Upper lobe of left lung (tissue), 6 donors: ENCODE data around the gene SPTBN1. TPM values are rescaled to one million over a fixed set of nuclear protein-coding genes. Genes with fewer than 3 reads are reported as not detected.

Experiments
- ATAC-seq, 2 donors: fragments of 200-7000 bp; cut with Tn5 transposase; one replicate each; pipeline ENCODE4 v1.9.1; 2022; ENCODE audit warnings: mild to moderate bottlenecking in 2 of 2, moderate library complexity in 2 of 2; ENCODE audit not compliant: low FRiP score in 2 of 2
- DNase-seq, 2 donors: peaks; one replicate each; pipeline ENCODE4 v3.0.0-alpha.2; 2019 to 2020
- H3K27ac ChIP-seq, 4 donors: fragments of 200-600 bp; sonication (generic); one replicate each; pipeline ENCODE4 v1.5.1; 2016 to 2019
- H3K27me3 ChIP-seq, 4 donors: fragments of 200-600 bp; sonication (generic); one replicate each; pipeline ENCODE4 v1.5.1; 2017 to 2019
- H3K36me3 ChIP-seq, 4 donors: fragments of 200-600 bp; sonication (generic); one replicate each; pipeline ENCODE4 v1.5.1; 2016 to 2019
- H3K4me1 ChIP-seq, 4 donors: fragments of 200-600 bp; sonication (generic); one replicate each; pipeline ENCODE4 v1.5.1; 2018 to 2019
- H3K4me3 ChIP-seq, 4 donors: fragments of 200-600 bp; sonication (generic); one replicate each; pipeline ENCODE4 v1.5.1; 2017 to 2019; ENCODE audit warnings: mild to moderate bottlenecking in 2 of 4, moderate library complexity in 1 of 4
- H3K9me3 ChIP-seq, 4 donors: fragments of 200-600 bp; sonication (generic); one replicate each; pipeline ENCODE4 v1.5.1; 2018 to 2019
- EP300 ChIP-seq, 4 donors: sonication (generic); formaldehyde crosslinking; IDR thresholded peaks; one replicate each; pipeline ENCODE4 v1.5.1; 2017; ENCODE audit warnings: antibody characterized with exemption in 4 of 4, control low read depth in 2 of 4
- POLR2A ChIP-seq, 4 donors: fragments of 450-650 bp; IDR thresholded peaks; one replicate each; pipeline ENCODE4 v1.5.1; 2016 to 2017; ENCODE audit warnings: antibody characterized with exemption in 4 of 4, mild to moderate bottlenecking in 2 of 4
- POLR2AphosphoS5 ChIP-seq, 2 donors: sonication (generic); formaldehyde crosslinking; IDR thresholded peaks; one replicate each; pipeline ENCODE4 v1.5.1; 2017; ENCODE audit warnings: antibody characterized with exemption in 2 of 2
- WGBS, 2 donors: methylation state at CpG; one replicate each; pipeline ENCODE4 v1.1.5; 2017 to 2018; 5-methylcytosine and 5-hydroxymethylcytosine counted together
- total RNA-seq, 6 donors: library from RNA; depleted of rRNA in 4 of 6; stranded (reverse); fragments of >200 nt in 4 of 6; gene quantifications; one replicate each; pipeline versions ENCODE4 v1.1.0 to v1.2.1, GENCODE V29; 2016 to 2021
- TF ChIP-seq, protein P1 (sequence below), 6 experiments: fragments of 450-650 bp in 4 of 6; fragments of 200-600 bp in 2 of 6; sonication (generic) in 2 of 6; IDR thresholded peaks; one replicate each; pipeline ENCODE4 v1.5.1; 2016 to 2019; ENCODE audit warnings: antibody characterized with exemption in 6 of 6
- donor health status: DM: no; HTN: no; CAD: no; lungs with moderate emphysema.
- donor health status: DM: no; HTN: yes; CAD: no; lungs with severe emphysema.

Gene SPTBN1
- total RNA-seq, 6 donors from 2014 or later, result 449 to 911 (median 654) TPM

- H3K9me3 ChIP-seq, result no peaks in the 10 kb centered on the region
- no peak for ATAC-seq
- WGBS, 2 donors, result 69 to 71% methylated on average over 2 of the region's 2 CpGs
- peaks cover 11 to 35% (median 33%) of the 10 kb centered on the region in 4 donors for H3K4me1 ChIP-seq
- DNase-seq, result no peak
- H3K36me3 ChIP-seq, result peaks cover 45 to 100% (median 88%) of the 10 kb centered on the region in 4 donors
- peak; percentile 40 to 61 for TF ChIP-seq POLR2AphosphoS5 (IDR thresholded peaks at IDR 0.05)
- TF ChIP-seq, protein P1, sequence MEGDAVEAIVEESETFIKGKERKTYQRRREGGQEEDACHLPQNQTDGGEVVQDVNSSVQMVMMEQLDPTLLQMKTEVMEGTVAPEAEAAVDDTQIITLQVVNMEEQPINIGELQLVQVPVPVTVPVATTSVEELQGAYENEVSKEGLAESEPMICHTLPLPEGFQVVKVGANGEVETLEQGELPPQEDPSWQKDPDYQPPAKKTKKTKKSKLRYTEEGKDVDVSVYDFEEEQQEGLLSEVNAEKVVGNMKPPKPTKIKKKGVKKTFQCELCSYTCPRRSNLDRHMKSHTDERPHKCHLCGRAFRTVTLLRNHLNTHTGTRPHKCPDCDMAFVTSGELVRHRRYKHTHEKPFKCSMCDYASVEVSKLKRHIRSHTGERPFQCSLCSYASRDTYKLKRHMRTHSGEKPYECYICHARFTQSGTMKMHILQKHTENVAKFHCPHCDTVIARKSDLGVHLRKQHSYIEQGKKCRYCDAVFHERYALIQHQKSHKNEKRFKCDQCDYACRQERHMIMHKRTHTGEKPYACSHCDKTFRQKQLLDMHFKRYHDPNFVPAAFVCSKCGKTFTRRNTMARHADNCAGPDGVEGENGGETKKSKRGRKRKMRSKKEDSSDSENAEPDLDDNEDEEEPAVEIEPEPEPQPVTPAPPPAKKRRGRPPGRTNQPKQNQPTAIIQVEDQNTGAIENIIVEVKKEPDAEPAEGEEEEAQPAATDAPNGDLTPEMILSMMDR (IDR thresholded peaks at IDR 0.05), result no peak
- TF ChIP-seq EP300 (IDR thresholded peaks at IDR 0.05), result peak in 3 of 4 donors; percentile 31 to 96 (median 95)
- H3K4me3 ChIP-seq, result no peak overlapping the region
- peak overlapping the region; percentile 55 to 87 (median 80) for H3K27ac ChIP-seq
- H3K27me3 ChIP-seq, result no peaks in the 10 kb centered on the region
Observed at GRCh38 chr2:54626884-54627283, 170.8 kb downstream of the SPTBN1 start.

GRCh38 chr2:54627973-54628372 lies 171.8 kb downstream of the SPTBN1 start:
- ATAC-seq, result no peak
- H3K27ac ChIP-seq, result peak overlapping the region; percentile 36 to 87 (median 62)
- H3K4me1 ChIP-seq, result peaks cover 12 to 42% (median 38%) of the 10 kb centered on the region in 4 donors
- TF ChIP-seq EP300 (IDR thresholded peaks at IDR 0.05) (no peak), POLR2AphosphoS5 (IDR thresholded peaks at IDR 0.05) (no peak), POLR2A (IDR thresholded peaks at IDR 0.05) (no peak)
- TF ChIP-seq, protein P1 (IDR thresholded peaks at IDR 0.05), result no peak
- H3K27me3 ChIP-seq, result no peaks in the 10 kb centered on the region
- no peak overlapping the region for H3K4me3 ChIP-seq
- H3K9me3 ChIP-seq, result no peaks in the 10 kb centered on the region
- DNase-seq, result no peak
- H3K36me3 ChIP-seq, result peaks cover 54 to 100% (median 88%) of the 10 kb centered on the region in 4 donors
- 92 to 95% methylated on average over 6 of the region's 6 CpGs for WGBS, 2 donors

- Histone ChIP-seq H3K27me3 (no peaks in the 10 kb centered on the region), H3K4me3 (no peak overlapping the region), H3K4me1 (peaks cover 16 to 46% (median 42%) of the 10 kb centered on the region in 4 donors), H3K9me3 (no peaks in the 10 kb centered on the region), H3K27ac (peak overlapping the region in 3 of 4 donors; percentile 40 to 87 (median 83)), H3K36me3 (peaks cover 55 to 100% (median 88%) of the 10 kb centered on the region in 4 donors)
- ATAC-seq (no peak), DNase-seq (no peak)
- 87 to 92% methylated on average over 5 of the region's 5 CpGs for WGBS, 2 donors
- TF ChIP-seq POLR2AphosphoS5 (IDR thresholded peaks at IDR 0.05) (no peak), POLR2A (IDR thresholded peaks at IDR 0.05) (no peak), EP300 (IDR thresholded peaks at IDR 0.05) (no peak)
- TF ChIP-seq, protein P1 (IDR thresholded peaks at IDR 0.05), result no peak
Observed at GRCh38 chr2:54628418-54628817, 172.3 kb downstream of the SPTBN1 start.

DNA sequence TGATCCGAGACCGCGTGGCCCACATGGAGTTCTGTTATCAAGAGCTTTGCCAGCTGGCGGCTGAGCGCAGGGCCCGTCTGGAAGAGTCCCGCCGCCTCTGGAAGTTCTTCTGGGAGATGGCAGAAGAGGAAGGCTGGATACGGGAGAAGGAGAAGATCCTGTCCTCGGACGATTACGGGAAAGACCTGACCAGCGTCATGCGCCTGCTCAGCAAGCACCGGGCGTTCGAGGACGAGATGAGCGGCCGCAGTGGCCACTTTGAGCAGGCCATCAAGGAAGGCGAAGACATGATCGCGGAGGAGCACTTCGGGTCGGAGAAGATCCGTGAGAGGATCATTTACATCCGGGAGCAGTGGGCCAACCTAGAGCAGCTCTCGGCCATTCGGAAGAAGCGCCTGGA lies 172.8 kb downstream of the SPTBN1 start:
- DNase-seq, result peak in 1 of 2 donors; percentile 74
- no peaks in the 10 kb centered on the region for H3K27me3 ChIP-seq
- H3K27ac ChIP-seq, result peak overlapping the region in 3 of 4 donors; percentile 59 to 87 (median 67)
- no peak for ATAC-seq
- WGBS, 2 donors, result 95% methylated on average over 29 to 30 of the region's 30 CpGs
- peaks cover 50 to 100% (median 86%) of the 10 kb centered on the region in 4 donors for H3K36me3 ChIP-seq
- no peak overlapping the region for H3K4me3 ChIP-seq
- no peaks in the 10 kb centered on the region for H3K9me3 ChIP-seq
- H3K4me1 ChIP-seq, result peaks cover 21 to 52% (median 46%) of the 10 kb centered on the region in 4 donors
- TF ChIP-seq, protein P1 (IDR thresholded peaks at IDR 0.05), result no peak
- TF ChIP-seq POLR2AphosphoS5 (IDR thresholded peaks at IDR 0.05) (no peak), POLR2A (IDR thresholded peaks at IDR 0.05) (no peak), EP300 (IDR thresholded peaks at IDR 0.05) (no peak)

DNA sequence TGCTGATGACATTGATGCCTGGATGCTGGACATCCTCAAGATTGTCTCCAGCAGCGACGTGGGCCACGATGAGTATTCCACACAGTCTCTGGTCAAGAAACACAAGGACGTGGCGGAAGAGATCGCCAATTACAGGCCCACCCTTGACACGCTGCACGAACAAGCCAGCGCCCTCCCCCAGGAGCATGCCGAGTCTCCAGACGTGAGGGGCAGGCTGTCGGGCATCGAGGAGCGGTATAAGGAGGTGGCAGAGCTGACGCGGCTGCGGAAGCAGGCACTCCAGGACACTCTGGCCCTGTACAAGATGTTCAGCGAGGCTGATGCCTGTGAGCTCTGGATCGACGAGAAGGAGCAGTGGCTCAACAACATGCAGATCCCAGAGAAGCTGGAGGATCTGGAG lies 173.3 kb downstream of the SPTBN1 start:
- ATAC-seq, result no peak
- H3K4me3 ChIP-seq, result no peak overlapping the region
- peak overlapping the region; percentile 12 to 87 (median 63) for H3K27ac ChIP-seq
- H3K4me1 ChIP-seq, result peaks cover 26 to 56% (median 49%) of the 10 kb centered on the region in 4 donors
- TF ChIP-seq, protein P1 (IDR thresholded peaks at IDR 0.05), result no peak
- no peak for TF ChIP-seq POLR2A (IDR thresholded peaks at IDR 0.05)
- no peak for TF ChIP-seq EP300 (IDR thresholded peaks at IDR 0.05)
- TF ChIP-seq POLR2AphosphoS5 (IDR thresholded peaks at IDR 0.05), result no peak
- no peaks in the 10 kb centered on the region for H3K27me3 ChIP-seq
- H3K9me3 ChIP-seq, result no peaks in the 10 kb centered on the region
- peak in 1 of 2 donors; percentile 71 for DNase-seq
- WGBS, 2 donors, result 95% methylated on average over 20 of the region's 20 CpGs
- peaks cover 50 to 98% (median 83%) of the 10 kb centered on the region in 4 donors for H3K36me3 ChIP-seq
